GM21786 (cell line): ENCODE data around the gene TEX9.
"Not testable (repeated sequence)": the region's sequence is repeated elsewhere in the genome, so short reads cannot be mapped to it uniquely, and the experiment has no call there.

Source experiments
- ATAC-seq: cut with Tn5 transposase; IDR thresholded peaks from one replicate; pipeline ENCODE4 v1.9.1; 2021; ENCODE audit not compliant: unreplicated experiment

TEX9 gene

DNA sequence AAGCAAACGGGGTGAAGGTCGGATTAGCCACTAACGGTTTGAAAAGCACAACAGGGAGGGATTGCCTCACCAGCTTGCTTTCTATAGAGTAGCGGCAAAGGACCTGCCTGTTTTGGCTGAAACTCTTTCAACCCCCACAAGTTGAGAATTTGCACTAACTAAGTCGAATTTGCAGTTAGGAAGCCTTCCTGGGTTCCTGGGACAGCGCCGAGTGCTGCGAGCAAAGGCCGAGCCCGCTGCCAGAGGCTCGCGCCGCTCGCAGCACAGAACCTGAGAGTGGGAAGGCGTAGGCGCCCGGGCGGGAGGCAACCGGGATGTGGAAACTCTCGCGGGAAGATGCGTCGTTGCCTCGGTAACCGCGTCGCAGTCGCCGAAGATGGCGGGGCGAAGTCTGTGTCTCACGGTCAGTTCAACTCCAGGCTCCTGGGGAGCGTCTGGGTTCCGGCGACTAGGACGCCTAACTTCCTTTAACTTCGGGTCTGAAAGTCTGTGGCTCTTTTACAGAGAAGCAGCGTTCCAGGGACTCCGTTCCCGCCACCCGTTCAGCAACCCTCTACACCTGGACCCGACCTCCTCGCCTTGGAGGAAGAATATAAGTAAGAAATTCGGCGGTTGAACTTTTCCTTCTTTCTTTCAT, at the start of gene TEX9:
Gene TEX9, plus strand, starts transcription at position 352 of the 637 bp plus-strand sequence. Its CDS starts 25 bp downstream, at position 377.
- peak; percentile 93 for ATAC-seq

DNA sequence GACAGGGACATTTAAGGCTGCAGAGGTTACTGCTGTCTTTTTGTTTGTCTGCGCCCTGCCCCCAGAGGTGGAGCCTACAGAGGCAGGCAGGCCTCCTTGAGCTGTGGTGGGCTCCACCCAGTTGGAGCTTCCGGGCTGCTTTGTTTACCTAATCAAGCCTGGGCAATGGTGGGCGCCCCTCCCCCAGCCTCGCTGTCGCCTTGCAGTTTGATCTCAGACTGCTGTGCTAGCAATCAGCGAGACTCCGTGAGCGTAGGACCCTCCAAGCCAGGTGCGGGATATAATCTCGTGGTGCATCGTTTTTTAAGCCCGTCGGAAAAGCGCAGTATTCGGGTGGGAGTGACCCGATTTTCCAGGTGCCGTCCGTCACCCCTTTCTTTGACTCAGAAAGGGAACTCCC, 48.7 kb upstream of the TEX9 start:
- ATAC-seq, result not testable (repeated sequence)

DNA sequence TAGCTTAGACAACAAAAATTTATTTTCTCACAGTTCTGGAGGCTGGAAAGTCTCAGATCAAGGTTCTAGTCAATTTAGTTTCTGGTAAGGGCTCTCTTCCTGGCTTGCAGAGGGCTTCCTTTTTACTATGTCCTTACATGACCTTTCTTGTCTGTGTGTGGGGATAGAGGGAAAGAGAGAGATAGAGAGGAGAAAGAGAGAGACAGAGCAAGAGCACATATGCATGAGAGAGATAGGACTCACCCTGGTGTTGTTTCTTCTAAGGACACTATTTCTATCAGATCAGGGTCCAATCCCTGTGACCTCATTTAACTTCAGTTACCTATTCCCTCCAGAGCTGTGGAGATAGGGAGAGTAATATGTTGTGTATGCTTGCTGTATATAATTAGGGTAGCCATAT, 44.9 kb upstream of the TEX9 start:
- no peak for ATAC-seq

DNA sequence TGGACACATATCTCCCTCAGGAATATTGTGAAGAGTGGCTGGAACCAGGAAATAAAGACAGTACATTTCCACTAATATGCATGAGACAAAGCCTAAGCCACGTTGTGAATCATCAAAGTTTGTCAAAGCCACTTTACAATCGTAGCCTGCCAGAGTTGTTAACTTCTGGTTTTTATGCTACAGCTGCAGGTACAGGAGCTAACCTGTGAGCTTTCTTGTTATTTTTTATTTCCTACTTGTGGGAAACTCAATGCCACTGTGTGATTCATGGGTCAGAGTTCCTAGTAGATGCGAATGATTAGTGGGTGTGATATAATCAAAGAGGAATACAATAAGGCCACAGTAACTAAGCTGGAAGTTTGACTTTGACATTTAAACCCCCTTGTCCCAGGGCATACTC, 44.4 kb upstream of the TEX9 start:
- no peak for ATAC-seq

DNA sequence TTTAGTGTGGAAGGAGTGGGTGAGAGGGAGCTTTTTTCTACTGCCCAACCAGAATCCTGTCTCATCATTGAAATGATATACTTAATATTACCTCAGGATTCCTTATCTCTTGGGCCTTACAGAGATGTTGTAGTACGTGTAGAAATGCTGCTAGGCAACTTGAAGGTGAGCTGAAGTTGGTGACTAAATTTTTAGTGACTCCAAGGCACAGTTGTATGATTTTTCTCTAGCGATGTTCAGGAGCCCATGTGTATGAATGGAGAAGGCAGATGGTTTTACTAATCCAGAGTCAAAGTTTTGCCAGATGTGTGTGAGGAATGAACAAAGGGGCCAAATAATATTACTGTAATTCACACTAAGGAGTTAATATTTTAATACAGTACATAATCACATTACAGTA, 42.8 kb upstream of the TEX9 start:
- ATAC-seq, result no peak

DNA sequence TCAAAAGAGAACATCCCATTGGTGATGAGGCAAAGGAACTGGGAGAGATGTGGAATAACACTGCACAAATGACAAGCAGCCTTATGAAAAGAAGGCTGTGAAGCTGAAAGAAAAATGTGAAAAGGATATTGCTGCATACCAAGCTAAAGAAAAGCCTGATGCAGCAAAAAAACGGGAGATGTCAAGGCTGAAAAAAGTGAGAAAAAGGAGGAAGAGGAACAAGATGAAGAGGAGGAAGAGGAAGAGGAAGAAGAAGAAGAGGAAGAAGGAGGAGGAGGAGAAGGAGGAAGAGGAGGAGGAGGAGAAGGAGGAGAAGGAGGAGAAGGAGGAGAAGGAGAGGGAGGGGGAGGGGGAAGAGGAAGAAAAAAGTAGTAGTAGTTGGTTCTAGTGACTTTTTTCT, 41.8 kb upstream of the TEX9 start:
- no peak for ATAC-seq

DNA sequence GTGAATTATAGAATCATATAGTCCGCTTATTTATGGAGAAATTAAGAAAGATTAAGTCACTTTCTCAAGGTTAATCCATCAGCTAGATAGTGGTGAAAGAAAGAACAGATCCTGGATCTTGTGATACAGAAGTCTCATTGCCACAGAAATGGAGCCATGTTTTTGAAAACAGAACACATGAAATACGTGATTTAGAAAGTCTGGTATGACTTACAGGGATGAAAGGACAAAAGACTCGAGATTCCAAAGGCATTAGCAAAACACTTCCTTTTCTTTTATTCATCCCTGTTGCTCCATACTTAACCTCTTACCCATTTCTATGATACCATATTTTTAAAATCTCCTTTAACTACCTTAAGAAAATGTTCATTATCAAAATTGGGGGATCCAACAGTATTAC, 40.0 kb upstream of the TEX9 start:
- no peak for ATAC-seq

DNA sequence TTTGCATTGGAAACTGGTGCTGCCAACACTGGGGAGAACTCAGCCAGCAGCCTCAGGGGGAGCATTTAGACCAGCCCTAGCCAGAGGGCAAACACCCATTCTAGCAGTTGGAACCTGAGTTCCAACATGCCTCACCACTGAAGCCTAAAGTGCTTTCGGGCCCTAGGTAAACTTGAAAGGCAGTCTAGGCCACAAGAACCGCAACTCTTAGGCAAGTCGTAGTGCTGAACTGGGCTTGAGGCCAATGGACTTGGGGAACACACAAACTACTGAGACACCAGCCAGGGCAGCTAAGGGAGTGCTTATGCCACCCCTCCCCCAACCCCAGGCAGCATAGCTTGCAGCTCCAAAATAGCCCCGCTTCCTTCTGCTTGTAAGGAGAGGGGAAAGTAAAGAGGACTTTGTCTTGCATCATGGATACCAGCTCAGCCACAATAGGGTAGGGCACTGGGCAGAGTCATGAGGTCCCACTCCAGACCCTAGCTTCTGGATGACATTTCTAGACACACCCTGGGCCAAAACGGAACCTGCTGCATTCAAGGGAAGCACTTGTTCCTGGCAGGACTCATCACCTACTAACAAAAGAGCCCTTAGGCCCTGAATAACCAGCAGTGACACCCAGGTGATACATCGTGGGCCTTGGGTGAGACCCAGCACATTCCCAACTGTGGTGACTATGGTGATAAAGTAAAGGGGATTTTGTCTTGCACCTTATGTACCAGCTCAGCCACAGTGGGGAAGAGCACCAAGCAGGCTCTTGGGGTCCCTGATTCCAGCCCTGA, 37.3 kb upstream of the TEX9 start:
- ATAC-seq, result no peak

DNA sequence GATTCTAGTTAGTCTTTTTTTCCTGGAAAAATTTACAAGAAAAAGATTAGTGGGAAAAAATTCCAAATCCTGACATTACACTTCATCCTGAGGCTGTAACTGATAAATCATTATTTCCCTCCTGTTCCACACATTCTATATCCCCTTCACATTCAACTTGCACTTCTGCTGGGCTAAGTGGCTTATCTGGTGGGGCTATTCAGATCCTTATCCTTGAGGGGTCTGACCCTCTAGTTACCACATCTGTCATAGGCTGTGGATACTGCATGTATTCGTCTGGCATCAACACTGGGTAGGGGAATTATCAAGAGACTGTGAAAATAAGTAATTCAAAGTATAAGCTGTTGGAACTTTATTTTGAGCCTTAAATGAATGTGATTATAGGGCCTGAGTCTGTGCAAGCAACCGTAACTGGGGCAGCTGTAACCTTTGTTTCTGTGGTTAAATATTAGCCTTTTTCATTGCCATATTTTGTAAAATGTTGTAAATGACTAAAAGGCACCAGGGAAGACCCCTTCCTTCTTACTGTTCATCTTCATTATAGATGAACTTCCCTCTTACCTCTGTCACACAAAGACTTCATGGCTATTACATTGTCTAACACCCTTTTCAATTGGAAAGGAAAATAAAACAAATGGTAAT, 28.0 kb upstream of the TEX9 start:
- peak; percentile 61 for ATAC-seq

DNA sequence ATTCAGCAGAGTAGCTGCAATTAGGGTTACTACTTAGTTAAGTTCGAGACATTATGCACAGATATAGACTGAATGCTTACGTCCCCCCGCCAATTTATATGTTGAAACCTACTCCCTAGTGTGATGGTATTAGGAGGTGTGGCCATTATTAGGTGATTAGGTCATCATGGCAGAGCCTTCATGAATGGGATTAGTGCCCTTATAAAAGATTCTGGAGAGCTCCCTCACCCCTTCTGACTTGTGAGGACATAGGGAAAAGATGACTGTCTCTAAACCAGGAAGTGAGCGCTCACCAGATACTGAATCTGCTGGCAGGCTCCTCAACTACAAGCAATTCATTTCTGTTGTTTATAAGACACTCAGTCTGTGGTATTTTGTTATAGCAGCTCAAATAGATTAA, 25.6 kb upstream of the TEX9 start:
- ATAC-seq, result no peak

DNA sequence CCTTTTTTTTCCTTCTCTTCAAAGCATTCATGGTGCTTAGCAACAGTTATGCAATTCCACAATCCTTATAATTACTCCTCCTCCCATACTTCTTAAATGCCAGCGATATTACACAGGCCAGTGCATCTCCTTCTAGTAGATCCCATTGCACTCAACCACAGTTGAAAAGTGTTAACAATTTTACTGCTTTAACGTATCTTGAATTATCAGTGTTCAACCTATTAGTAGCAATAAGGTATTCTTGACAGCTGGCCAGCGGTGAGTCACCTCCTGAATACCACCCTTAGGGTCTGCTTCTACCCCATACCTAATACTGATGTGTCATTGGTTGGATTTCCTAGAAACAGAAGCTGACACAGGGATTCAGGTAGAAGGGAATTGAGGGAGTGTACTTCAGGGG, 24.0 kb upstream of the TEX9 start:
- ATAC-seq, result no peak

DNA sequence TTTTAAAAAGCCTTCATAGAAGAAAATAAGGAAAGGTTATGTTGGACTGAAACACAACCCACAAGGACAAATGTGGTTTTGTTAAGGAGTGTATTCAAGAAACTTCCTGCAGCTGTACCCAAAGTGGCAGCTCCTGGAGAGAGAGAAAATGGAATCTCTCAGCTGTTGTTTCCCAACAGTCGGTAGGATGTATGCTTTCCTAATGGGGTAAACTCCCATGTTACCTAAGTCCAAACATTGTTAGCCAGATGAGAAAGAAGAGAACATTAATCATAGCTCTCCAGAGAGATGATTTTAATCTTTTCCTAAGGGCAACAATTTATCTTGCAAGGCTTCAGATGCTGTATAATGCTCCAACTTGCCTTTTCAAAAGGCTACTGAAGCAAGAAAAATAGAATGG, 22.6 kb upstream of the TEX9 start:
- no peak for ATAC-seq

DNA sequence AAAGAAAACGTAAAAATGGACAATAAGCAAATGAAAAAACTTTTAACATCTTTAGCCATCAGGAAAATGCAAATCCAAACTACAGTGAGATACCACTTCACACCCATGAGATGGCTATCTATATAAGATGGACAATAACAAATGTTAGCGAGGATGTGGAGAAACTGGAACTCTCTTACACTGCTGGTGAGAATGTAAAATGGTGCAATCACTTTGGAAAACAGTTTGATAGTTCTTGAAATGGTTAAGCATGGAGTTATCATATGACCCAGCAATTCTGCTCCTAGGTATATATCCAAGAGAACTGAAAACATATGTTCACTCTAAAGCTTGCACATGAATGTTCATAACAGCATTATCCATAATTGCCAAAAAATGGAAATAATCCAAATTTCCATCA, 21.3 kb upstream of the TEX9 start:
- ATAC-seq, result no peak

DNA sequence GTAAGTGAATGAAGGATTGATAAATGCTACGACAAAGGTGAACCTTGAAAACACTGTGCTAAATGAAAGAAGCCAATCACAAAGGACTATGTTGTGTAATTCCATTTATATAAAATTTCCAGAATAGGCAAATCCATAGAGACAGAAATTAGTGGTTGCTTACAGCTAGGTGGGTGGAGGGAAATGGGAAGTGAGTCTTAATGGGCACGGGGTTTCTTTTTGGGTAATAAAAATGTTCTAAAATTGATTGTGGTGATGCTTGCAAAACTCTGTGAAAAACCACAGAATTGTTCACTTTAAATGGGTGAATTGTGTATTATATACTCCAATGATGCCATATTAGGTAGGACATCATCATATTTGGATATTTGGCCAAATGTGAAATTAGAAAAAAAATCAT, 20.9 kb upstream of the TEX9 start:
- ATAC-seq, result no peak

DNA sequence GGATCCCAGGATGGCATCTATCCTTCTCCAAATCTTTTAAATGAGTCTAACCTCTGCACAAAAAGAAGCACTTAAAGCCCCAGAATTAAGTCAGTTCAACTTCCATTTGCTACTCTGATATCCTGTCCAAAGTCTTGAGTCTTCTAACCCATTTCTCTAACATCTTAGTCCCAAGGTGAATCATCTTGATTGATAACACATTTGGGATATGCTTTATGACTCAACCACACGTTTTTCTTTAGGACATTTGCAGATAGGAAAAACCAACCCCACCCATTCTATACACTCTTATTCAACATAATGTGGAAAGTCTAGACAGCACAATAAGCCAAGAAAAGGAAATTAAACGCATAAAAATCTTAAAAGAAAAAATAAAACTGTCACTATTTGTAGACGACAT, 18.8 kb upstream of the TEX9 start:
- ATAC-seq, result no peak

DNA sequence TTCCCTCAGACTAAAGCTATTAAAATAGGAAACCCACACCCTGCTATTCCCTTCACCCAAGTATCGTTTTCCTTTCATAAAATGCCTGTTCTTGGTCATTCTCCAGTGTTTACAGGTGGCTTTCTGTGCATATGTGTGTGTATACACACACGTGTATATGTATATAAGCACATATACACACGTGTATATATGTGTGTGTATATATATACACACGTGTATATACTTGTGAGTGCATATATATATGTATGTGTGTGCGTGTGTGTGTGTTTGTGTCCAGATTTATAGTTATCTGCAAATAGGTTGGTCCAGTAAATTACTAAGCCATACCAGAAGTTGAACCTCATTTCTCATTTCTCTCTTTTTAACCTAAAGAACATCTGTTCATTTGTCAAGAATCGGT, 15.7 kb upstream of the TEX9 start:
- ATAC-seq, result no peak

DNA sequence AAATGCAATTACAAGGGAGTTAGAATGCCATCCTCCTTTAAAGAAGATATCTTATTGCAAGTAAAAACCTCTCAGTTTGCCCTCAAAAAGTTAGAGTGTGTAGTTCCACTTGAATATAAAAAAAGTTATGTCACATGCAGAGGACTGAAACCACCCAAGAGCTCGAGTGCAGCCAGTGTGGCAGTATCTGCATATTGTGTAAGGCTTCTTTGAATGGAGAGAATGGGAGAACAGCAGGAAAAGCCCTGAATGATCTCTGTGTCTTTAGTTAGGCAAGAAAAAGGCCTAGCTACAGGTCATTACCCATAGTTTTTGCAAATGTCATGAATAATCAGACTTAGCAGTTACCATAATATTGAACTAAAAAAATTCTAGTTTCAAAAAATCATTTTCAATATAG, 13.9 kb upstream of the TEX9 start:
- ATAC-seq, result no peak

DNA sequence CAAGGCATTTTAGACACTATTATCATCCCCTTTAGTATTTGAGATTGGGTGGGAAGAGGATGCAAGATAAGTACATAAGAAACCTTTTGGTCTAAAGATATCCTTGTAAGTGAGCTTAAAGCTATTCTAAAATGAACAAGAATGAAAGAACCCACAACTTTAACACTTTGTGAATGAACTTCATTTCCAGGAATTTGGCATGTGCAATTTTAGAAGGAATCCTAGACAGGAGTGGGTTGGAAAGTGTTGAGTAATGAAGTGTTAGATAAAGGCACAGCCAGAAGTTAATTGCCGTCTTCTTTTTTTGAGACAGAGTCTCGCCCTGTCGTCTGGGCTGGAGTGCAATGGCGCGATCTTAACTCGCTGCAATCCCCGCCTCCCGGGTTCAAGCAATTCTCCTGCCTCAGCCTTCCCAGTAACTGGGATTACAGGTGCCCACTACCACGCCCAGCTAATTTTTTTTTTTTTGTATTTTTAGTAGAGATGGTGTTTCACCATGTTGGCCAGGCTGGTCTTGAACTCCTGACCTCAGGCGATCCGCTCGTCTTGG, 13.2 kb upstream of the TEX9 start:
- no peak for ATAC-seq

DNA sequence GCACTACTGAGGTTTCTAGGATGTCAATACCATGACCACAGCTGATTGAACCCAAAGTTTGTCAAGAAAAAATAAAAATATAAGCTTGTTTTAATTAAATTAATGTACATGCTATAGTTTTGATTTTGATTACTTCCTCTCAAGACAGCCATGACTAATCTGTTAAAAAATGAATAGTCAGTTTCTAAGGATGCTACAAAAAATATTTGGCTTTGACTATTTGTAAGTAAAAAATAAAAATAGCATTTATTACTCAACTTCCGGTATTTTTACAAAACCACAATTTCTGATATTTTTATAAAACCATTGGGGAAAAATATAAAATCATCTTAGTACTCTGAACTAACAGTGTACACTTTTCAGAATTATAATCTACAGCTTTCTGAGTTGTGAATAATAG, 12.1 kb upstream of the TEX9 start:
- ATAC-seq, result no peak

DNA sequence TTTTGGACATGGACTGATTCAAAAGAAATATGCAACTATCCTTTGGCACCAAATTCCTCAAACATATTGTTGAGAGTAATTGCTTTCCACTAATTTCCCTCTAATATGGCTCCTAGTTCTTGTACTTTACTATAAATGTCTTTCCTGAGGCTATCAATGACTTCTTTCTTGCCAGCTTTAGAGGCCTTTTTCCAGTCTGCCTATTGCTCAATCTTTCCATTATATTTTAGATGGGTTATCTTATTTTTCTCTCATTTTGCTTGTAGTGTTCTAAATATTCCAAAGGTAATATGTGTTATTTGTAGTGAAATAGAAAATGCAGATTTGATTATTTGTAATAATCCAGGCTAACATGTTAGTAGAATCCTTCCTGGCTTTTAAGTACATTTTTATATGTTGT, 11.5 kb upstream of the TEX9 start:
- no peak for ATAC-seq

DNA sequence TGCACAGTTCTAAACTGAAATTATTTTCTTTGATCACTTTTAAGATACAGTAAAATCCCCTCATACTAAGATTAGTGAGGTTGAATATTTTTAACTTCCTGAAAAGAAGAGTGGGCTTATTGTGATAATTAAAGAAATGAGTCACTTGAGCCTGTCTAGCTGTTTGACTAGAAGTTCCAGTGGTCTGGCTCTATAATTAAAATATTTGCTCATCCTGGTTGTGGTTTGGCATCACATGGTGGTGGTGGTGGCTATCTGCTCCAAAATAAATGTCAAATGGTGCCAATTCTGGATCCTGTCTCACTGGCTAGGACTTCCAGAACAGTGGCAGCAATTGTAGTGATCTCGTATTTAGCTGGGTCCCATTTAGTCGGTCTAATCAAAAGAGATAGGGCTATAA, 8.6 kb upstream of the TEX9 start:
- ATAC-seq, result no peak

DNA sequence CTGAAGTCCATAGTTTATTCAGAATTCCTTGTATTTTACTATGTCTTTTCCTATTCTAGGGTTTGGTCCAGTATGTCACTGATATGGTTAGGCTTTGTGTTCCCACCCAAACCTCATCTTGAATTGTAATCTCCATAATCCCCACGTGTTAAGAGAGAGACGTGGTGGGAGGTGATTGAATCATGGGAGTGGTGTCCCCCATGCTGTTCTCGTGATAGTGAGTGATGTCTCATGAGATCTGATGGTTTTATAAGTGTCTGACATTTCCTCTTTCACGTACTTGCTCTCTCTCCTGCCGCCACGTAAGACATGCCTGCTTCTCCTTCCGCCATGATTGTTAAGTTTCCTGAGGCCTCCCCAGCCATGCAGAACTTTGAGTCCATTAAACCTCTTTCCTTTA, 6.6 kb upstream of the TEX9 start:
- no peak for ATAC-seq
